Measurements from ENCODE around the gene E2F4.
A peak's percentile ranks its signal among the peaks of the same experiment; 100 is the strongest.

The E2F4 gene, protein sequence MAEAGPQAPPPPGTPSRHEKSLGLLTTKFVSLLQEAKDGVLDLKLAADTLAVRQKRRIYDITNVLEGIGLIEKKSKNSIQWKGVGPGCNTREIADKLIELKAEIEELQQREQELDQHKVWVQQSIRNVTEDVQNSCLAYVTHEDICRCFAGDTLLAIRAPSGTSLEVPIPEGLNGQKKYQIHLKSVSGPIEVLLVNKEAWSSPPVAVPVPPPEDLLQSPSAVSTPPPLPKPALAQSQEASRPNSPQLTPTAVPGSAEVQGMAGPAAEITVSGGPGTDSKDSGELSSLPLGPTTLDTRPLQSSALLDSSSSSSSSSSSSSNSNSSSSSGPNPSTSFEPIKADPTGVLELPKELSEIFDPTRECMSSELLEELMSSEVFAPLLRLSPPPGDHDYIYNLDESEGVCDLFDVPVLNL

DNA sequence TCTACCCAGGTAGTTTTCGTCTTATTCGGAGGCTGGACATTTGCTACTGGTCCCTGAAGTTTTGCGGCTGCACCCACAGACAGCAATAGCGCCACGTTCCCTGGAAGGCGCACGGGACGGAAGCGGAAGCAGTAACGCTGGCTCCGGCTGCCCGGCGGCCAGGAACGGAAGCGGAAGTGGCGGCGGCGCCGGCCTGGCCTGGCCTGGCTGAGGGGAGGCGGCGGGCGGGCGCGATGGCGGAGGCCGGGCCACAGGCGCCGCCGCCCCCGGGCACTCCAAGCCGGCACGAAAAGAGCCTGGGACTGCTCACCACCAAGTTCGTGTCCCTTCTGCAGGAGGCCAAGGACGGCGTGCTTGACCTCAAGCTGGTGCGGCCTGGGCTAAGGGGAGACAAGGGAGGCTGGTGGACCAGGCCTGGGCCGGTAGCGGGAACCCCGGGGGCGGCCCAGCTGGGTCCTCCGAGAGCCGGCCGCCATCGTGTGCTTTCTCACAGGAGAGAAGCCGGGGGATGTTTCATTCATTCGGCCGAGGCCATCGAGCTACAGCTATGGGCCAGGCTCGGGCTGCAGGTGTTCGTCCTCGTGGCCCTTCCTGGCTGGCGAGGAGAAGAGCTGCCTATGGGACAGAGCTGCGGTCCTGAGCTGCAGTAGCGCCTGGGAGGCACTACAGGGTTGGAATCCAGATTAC is at the start of gene E2F4:
TSS of gene E2F4 (plus strand) at position 161 of the 687 bp plus-strand sequence. CDS start at position 234, 73 bp downstream.
- DNase-seq: peak; percentile 44

DNA sequence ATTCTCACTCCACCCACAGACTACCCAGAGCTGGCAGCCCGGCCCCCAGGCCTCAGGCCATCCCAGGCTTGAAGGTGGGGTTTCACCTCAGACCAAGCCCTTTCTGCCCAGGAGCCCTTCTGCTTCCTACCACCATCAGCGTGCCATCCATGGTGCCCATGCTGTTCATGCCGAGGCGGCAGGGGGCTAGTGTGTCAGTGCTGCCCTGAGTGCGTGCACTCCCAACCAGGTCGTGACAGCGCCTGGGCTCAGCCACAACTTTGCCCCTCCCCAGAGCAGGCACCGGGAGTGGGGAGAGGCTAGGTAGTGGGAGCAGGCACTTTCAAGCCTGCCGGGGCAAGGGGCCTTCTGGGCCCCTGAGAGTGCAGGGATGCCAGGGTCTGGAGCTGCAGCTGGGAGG is 49.6 kb upstream of the E2F4 start:
- no peak for DNase-seq

DNA sequence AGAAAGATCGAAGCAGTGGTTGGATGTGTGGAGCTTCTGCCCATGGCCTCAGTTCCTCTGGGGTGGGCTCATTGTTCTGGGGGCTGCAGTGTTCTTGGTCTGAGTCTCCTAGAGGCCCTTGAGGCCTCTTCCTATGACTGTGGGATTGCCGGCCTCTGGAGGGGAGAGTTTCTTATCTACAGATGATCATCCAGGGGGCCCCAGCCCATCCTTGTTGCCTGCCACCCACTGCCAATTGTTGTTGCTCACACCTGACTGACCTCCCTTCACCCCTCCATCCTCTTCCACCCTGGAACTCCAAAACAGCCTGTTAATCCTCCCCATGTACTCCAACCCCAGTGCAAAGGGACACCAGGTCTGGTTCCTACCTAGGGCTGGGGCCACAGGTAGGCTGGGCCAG is 47.0 kb upstream of the E2F4 start:
- no peak for DNase-seq

DNA sequence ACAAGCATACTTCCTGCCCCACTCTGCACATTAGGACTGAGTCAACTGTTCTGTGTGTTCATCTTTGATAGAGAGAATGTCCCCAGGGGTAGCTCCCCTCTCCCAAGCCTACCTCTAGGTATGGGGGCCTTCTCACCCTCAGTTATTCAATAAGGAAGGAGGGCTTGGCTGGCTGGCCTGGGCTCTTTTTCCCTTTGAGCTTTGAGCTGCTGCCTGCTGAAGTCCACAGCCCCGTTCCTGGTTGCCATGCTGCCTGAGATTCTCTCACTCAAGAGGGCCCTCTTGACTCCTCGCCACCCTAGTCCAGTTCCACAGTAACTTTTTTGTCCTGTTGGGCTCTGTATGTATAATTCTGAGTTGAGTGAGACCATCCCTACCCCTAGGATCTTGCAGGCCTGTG is 46.2 kb upstream of the E2F4 start:
- no peak for DNase-seq

DNA sequence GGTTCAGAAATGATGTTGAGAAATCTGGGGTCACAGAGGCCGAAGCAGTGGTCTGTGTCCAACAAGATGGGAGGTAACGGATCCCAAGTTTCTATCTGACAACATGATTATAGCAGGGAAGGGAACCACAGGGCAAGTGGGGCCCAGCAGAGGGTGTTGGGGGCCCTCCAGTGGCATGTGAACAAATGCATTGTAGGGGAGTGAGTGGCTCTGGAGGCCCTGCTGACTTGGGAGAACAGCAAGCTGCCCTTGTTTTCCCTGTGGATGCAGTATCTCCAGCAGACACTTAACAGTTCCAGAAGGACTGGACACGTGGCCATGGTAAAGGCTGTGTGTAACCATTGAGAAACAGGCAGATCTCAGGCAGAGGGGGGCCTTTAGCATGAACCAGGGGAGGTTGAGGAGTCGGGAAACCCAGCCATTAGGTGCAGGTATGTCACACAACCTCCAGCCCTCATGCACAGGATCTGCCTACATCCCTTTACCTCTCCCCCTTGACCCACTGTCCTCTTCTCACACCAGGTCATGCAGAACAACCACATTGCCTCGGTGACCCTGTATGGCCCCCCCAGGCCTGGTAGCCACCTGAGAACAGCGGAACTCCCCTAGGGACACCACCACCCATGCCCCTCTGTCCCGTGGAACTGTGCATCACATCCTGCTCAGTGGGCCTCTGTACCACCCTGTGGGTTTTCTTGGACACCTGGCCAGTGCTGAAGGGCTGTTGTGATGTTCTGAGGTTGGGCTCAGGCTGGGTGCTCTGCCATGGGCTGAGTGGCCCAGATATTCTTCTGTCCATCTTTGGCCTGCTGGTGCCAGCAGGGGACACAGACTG is 45.2 kb upstream of the E2F4 start:
- no peak for DNase-seq

DNA sequence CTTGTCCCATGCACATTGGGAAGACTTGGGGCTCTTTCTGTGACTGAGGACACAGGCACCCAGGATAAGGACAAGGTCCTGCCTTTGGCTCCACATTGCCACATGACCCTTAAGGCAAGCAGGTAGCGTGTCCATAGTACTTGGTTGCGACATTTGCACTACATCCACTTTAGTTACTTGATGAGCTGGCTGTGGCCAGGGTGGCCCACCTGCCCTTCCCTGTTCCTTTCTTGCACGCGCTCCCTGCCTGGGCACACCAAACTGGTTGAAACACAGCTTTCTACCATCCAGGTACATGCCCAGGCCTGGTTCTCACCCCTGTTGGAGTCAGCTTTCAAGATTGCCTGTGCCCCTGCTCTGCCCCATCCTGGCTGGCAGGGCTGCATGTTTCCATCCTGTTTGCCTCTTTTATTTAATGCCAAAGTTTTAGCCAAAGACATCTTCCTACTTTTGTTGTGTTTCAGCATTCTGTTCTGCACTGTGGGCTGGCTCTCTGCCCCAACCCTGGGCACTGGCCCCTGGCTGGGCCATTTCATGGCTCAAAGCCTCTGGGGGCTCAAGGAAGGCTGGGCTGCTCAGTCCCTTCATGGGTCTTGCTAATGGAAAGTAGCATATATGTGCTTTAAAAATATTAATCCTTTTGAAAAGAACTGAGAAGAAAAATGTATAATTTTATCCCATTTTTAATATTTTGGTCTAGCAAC is 44.4 kb upstream of the E2F4 start:
- DNase-seq: no peak

DNA sequence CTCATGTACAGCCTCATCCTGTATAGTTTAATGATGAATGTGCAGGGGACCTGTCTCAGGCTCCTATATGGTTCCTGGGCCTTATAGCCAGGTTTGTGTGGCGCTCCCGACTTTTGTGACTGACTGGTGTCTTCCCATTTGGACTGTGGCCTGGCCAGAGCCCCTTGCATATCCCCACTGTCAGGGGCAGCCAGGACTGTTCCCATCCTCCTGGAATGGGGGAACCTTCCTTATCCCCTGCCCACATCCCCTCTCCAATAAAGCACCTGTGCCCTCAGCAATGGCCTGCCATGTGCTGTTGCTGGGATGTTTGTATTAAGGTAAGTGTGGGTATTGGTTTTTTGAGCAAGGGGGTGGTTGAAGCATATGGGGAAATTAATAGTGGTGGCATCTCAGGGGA is 43.7 kb upstream of the E2F4 start:
- DNase-seq: no peak

DNA sequence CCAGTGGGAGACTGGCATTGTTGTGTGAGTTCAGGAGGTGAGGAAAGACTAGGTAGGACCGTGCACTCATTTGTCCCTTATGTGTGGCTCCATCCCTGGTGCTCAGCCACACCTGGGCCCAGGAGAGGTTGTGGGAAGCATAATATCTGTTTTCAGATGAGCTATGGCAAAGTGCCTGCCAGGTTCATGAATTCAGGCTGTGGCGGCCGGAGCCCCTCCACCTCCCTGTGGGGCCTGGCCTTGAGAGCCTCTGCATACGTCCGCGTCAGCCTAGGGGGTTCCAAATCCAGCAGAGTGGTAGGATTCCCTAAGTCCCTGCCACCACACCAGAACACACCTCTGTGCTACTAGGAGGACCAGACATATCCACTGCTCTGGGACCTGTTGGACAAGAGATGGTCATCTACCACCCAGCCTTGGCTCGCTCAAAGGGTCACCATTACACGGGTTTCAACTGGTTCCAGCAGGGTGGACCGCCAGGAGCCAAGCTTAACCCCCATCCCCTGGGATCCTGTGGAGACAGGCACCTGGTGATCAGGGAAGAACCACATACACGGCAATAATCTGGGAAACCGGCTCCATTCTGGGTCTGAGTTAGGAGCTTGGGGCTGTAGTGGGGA is 43.2 kb upstream of the E2F4 start:
- no peak for DNase-seq

DNA sequence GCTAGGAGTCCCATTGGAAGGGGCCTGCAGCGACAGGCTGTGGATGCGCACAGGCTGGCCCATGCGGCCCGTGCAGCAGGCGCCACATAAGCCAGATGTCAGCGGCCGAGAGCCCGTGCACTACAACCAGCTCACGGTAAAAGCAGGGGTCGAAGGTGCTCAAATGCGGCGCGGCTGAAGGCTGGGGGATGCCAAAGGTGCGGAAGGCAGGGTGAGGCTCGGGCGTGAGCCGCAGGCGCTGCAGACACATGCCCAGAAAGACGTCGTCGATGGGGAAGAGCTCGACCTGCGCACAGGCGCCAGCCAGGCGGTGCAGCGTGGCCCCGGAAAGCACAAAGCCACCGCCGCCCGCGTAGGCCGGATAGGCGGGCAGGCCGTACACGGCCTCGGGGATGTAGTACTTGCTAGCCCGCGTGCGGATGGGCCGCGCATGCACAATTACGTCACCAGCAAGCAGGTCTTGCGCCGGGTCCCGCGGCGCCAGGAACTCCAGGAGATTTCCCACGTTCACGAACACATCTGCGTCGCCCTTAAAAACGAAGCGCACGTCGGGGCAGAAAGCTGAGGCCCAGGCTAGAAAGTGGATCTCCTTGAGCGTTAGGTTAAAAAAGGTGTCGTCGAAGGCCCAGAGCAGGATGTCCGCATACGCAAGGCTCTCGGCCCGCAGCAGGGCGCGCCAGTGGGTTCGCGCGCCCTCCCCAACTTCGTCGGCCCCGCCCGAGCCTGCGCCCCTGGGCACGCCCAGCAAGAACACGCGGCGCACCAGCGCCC is 42.5 kb upstream of the E2F4 start:
- DNase-seq: no peak

DNA sequence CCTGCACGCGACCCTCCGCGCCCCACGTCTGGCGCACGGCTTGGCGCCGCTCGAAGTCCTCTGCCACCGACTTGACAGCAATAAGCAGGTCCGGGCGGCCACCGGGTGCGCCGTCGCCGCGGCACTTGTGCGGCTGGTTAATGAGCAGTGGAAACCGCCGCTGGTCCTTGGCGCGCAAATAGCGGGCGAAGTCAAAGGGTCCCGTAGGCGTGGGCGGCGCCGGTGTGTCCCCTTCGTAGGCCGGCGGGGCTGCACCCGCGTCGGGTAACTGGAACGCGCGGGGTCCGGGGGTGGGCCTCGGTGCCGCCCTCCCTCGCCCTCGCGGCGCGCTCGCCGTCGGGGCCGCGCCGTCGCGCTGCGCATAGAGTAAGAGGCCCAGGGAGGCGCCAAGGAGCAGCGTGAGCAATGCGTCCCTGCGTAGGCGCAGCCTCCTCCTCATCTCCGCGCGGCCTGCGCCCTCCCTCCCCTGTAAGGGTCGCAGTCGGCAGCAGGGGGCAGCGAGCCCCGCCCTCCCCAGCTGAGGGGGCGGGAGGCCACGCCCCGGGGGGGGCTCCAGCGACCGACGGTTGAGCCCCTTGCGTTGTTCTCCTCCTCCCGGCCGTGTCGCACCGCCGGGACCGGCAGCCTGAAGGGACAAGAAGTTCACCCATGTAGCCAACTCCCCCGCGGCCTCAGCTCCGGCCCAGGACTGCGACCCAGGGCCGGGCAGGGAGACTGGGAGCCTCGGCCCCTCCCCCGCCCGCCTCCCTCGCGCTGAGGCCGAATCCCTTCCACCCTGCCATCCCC is 41.7 kb upstream of the E2F4 start:
- no peak for DNase-seq

DNA sequence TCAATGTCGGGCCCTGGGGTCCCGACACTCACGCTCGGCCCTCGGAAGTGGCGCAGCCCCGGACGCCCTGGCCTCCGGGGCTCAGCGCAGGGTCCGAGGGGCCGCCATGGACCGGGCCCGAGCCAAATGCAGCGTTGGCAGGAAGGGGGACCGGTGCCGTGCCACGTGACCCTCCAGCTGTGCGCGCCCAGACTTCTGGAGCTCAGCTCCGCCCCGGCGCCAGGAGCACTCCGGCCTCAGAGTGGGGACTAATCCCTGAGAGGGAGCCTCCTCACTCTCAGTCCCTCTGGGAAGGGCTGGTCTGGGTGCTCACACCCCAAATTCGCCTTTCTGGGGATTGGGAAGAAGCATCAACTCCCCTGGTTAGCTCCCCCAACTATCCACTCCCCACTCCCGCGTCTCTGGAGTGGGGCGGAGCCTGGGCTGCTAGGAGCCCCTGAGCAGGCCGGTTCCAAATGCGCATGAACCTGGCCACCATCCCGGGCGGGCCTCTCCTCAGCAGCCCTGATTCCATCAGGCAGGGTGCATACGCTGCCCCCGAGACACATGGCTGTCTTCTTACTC is 41.0 kb upstream of the E2F4 start, which contains the start of gene B3GNT9:
TSS of gene B3GNT9 (minus strand) at position 166 of the 564 bp plus-strand sequence. CDS start 513 bp downstream, outside the sequence.
- DNase-seq: no peak

DNA sequence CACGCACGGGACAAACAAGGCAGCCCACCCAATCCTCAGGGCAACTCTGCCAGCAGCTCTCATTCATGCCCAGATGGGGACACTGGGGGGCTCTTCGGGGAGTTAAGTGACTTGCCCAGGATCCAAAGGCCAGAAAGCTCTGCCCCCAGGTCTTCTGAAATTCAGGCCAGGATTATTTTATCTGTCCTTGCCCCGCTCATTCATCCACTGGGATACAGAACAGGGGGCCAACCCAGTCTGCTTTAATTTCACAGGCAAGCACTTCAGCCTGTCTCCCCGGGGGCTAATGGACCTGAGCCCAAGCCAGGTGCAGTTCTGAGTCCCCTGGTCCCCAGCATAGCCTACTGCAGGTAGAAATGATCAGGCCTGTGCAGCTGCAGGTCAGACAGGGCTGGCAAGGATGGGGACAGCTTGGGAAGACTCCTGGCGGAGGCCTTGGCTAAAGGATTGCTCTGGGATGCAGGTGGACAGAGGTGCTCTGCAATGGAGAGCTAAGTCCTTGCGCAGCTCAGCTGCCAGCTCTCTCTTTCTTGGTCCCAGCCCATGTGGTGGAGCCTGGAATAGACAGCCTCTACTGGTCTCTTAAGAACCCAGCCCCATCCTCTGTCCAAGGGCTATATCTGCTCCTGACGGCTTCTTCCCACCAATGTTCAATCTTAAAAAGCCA is 40.4 kb upstream of the E2F4 start:
- DNase-seq: no peak

DNA sequence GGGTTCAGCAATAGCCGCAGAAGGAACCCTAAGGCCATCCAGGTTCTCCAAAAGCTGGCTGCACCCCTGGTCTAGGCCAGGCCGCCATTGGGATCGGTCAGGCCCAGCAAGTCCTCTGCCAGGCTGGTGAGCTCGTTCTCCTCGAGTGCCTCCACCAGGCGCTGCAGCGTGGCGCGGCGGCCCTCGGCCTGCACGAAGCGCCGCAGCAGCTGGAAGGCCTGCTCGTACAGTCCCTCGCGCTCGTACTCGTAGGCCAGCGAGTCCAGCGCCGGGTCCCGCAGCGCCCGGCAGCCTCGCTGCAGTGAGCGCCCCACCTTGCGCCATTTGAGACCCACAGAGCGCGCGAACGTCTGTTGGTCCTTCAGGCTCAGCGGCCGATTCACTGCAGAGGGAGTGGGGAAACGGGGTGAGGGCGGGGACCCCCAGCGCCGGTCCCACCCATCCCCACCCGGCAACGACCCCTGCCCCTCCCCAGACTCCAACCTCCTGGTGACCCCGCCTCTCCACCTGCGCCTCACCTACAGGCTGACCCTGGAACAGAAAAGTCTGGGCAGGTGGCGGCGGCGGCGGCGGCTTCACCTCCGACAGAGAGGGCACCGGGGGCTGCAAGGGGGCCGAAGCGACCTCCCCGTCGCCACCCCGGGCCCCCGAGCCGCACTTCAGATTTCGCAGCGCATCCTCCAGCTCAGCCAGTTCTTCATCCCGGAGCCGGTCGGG is 37.2 kb upstream of the E2F4 start:
- no peak for DNase-seq

DNA sequence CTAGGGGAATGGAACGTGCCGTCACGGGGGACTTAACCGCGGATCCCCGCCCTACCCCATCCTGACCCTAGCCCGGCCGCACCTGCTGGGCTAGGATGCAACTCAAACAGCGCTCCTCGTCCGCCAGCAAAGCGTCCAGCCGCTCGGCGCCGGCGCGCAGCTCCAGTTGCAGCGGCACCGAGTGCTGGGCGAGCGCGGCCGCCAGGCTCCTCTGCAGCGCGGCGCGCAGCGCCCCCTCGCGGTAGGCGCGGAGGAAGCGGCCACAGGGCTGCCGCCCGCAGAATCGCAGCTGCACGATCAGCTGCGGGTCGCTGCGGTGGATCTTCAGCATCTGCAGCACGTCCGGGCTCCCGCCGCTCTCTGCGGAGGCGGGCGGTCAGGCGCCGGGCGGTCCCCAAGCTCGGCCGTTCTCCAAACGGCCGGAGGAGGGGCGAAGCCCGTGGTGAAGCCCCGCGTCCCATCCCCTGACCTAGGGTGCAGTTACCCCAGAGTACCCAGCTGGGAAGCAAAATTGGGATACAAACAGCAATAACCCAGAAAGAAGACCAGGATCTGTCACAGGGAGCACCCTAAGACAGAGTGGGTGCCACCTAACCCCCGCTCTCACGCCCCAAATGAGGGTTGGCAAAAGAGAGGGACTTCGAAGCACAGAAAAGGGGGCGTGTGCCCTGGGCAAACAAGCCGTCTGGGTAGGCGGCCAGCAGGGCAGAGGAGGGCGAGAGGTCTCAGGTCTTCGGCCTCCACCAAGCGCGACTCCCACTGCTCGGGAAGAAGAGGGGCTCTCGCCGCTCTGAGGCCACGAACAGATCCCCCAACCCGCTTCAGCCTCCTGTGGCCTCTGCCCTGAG is 36.4 kb upstream of the E2F4 start:
- DNase-seq: peak; percentile 12

DNA sequence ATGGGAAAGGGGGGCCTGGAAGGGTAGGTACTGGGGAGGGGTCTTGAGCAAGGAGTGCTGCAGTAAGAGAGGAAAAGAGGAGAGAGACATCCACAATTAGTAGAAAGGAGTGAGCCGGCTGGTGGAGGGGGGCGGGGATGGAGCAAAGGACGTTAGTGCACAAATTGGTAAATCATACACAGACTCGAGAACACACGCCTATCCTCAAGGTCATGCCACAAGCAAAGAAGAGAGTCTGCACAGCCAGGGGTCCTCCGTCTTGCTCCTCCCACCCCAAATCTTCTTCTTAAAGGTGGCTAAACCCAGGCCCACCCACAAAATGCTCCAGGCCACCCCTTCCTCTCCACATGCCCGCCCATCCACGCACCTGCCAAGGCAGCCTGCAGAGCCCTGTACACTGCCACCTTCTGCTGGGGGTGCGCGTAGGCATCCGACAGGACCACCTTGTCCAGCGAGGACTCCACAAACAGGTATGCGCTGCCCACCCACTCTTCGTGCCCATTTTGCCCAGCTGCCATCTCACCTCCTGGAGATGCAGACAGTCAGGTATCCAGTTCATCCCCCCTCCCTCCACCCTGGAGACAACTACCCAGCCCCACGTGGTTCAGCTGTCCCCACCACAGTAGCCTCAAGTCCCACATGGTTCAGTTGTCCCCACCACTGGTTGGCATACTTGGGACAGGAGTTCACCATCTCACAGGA is 35.7 kb upstream of the E2F4 start:
- DNase-seq: no peak

DNA sequence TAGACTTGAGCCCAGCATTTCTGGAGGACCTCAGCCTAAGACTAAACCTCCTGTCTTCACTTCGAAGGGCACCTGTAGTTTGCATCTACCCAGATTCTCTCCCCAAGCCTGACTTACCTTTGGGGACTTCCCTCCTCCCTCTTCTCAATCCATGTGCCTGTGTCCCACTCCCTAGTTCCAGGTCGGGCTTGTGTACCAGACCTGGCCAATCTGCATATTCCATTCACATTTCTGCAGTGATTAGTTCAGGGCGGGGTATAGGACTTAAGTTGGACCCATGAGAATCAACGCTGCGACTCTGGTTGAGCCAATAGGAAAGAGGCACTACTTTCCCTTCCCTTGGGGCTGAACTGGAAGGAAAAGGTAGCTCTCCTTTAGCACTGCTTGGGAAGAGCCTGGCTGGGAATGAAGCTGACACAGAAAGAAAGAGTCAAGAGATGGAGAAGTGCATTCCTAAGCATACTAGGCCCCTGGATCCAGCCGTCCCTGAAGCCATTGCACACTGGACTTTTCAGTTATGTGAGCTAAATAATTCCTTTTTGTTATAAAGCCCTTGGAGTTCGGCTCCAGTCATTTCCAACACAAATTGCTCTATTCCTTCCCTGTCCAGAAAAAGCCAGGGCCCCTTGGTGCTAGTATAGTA is 34.7 kb upstream of the E2F4 start:
- DNase-seq: no peak

Measured in NCI-H1048 (cell line).